ENCODE data around the gene CORIN. TPM values are rescaled to one million over a fixed set of nuclear protein-coding genes. Genes with fewer than 3 reads are reported as not detected.

The CORIN gene
- total RNA-seq, 4 donors from 2014 or later: 0.49 to 5.3 (median 4.4) TPM; not detected in 1

DNA sequence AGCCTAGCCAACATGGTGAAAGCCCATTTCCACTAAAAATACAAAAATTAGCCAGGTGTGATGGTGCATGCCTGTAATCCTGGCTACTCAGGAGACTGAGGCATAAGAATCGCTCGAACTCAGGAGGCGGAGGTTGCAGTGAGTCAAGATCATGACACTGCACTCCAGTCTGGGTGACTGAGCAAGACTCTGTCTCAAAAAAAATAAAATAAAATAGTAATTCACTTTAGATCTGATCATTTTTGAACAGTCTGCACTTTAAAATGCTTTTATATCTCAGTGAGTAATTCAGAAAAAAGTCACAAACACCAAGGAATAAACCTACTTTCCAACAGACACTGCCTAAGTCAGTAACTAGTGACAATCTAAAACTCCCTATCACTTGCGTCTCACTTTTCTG, 25.6 kb upstream of the CORIN start:
- TF ChIP-seq, protein P1, sequence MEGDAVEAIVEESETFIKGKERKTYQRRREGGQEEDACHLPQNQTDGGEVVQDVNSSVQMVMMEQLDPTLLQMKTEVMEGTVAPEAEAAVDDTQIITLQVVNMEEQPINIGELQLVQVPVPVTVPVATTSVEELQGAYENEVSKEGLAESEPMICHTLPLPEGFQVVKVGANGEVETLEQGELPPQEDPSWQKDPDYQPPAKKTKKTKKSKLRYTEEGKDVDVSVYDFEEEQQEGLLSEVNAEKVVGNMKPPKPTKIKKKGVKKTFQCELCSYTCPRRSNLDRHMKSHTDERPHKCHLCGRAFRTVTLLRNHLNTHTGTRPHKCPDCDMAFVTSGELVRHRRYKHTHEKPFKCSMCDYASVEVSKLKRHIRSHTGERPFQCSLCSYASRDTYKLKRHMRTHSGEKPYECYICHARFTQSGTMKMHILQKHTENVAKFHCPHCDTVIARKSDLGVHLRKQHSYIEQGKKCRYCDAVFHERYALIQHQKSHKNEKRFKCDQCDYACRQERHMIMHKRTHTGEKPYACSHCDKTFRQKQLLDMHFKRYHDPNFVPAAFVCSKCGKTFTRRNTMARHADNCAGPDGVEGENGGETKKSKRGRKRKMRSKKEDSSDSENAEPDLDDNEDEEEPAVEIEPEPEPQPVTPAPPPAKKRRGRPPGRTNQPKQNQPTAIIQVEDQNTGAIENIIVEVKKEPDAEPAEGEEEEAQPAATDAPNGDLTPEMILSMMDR (IDR thresholded peaks at IDR 0.05; ENCODE audit: low read depth): no peak

DNA sequence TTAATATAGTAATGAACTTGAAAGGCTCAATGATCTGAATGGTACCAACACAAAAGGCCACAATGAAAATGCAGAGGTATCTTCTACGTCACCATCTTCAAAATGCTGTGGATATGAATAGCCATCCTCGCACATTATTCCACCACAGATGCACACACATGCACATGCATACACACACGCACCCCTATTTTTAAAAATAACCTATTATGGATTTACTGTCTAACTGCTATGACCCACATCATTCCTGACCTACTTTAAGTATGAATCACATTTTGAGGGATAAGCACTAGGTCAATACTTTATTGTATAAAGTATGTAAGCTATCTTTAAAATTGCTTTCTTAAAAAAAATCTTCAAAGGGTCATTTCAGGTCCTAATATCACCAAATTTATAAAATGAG, 24.4 kb upstream of the CORIN start:
- TF ChIP-seq, protein P1 (IDR thresholded peaks at IDR 0.05; ENCODE audit: low read depth): no peak

DNA sequence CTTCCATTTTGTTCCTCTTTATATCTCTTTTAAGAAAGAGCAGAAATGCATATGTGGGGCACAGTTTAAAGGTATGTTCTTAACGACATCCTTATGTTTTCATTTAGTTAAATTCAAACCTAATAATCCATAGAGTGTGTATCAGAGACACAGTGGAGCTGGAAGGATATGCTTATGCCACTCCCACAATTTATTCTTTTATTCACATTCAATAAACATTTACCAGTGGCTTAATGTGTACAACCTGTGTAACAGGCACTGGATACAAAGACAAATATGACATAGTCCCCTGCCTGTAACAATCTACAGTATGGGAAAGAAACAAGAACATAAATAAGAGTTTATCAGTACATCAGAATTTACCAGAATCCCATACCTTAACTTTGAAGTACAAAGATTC, 22.4 kb upstream of the CORIN start:
- TF ChIP-seq, protein P1 (IDR thresholded peaks at IDR 0.05; ENCODE audit: low read depth): no peak

DNA sequence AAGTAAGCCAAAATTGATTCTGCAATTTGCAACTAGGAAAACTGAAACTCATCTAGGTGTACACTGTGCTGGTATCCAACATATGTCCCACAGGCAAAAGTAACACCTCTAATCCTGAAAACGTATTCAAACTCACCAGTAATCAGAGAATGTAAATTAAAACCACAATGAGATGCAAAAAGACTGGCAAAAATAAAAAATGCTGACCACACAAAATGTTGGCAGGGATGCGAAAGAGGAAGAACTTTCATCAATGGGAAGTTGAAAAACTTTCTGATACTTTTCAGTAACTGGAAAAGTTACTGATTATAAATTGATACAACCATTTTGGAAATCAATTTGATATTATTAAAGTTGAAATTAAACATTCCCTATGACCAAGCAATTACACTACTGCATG, 20.1 kb upstream of the CORIN start:
- TF ChIP-seq, protein P1 (IDR thresholded peaks at IDR 0.05; ENCODE audit: low read depth): no peak

DNA sequence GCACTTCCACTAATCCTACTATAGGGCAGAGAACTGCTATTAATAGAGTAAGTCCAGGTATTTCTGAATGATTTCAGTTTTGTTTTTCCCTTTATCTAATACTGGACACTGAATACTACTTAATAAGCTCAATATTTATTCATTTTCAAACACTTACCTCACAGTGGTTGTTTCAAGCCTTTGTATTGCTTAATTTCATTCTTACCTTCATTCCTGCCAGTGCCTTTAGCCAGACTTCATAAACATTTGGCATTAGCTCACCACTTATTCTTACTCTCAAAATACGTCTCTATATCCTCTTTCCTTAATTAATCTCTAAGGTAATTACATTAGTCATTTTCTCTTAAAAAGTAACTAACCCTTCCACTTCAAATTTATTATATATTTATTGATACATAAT, 18.8 kb upstream of the CORIN start:
- TF ChIP-seq, protein P1 (IDR thresholded peaks at IDR 0.05; ENCODE audit: low read depth): no peak

DNA sequence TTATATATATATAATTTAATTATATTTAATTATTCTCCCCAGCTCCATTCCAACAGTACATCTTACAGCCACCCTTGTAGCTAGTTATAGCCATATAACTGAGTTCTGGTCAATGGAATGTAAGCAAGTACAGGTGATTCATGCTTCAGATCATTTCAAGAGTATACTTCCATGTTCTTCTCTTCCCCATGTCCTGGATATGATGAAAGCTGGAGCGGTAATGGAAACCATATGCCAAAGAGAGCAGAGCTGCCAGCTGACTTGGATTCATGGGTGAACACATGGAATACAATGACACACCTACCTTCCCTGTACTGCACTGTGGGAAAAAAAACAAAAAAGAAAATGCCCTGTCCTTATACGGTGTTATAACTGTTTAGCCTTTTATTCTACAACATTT, 17.5 kb upstream of the CORIN start:
- TF ChIP-seq, protein P1 (IDR thresholded peaks at IDR 0.05; ENCODE audit: low read depth): no peak

DNA sequence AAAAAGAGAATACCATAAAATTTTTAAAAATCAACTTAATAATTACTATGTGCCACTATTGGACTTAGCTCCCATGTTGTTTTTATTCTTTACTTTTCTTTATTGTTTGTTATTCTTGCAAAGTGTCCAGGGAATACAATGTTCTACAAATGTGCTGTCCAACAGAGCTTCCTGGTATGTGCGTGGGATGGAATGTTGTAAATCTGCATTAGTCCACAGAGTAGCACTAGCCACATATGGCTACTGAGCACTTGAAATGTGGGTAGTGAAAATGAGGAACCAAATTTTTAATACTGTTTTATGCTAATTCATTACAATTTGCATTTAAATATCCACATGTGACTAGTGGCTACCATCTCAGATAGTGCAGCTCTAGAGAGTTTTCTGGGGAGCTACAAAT, 14.3 kb upstream of the CORIN start:
- TF ChIP-seq, protein P1 (IDR thresholded peaks at IDR 0.05; ENCODE audit: low read depth): no peak
